Brain microvascular endothelial cell (primary cell): Measurements from ENCODE around the gene KAT6B.

ENCODE experiments used
- DNase-seq: peaks from one replicate; pipeline ENCODE4 v3.0.0-alpha.2; 2020
- H3K27ac ChIP-seq: fragments of 250-450 bp; sonication (Bioruptor Pico); 2 replicates; pipeline ENCODE4 v1.5.1; 2020; ENCODE audit warnings: mild to moderate bottlenecking, moderate library complexity
- H3K27me3 ChIP-seq: fragments of 250-450 bp; sonication (Bioruptor Pico); replicated peaks from 2 replicates; pipeline ENCODE4 v1.5.1; 2020; ENCODE audit warnings: mild to moderate bottlenecking
- H3K36me3 ChIP-seq: fragments of 250-450 bp; sonication (Bioruptor Pico); replicated peaks from 2 replicates; pipeline ENCODE4 v1.5.1; 2020; ENCODE audit warnings: mild to moderate bottlenecking
- H3K4me3 ChIP-seq: 2 replicates; pipeline ENCODE4 v1.5.1; 2011; ENCODE audit warnings: low read depth, mild to moderate bottlenecking, control low read depth, low read length, moderate library complexity
- CTCF ChIP-seq: IDR thresholded peaks from 2 replicates; pipeline ENCODE4 v1.5.1; 2011; ENCODE audit warnings: low read depth, mild to moderate bottlenecking, moderate library complexity, low read length, control low read depth, inconsistent platforms; ENCODE audit errors: missing control alignments
- in situ Hi-C: cut with HindIII; loops from 2 replicates; pipeline ENCODE4 v1.10.0; 2017; ENCODE audit warnings: low sequenced_read_pairs, low pct_ligation_motif_present

Gene KAT6B

GRCh38 chr10:74903491-74903890 is 77.1 kb downstream of the KAT6B start:
- H3K36me3 ChIP-seq, result no peaks in the 10 kb centered on the region
- DNase-seq, result no peak
- no peak for TF ChIP-seq CTCF
- no peak overlapping the region for H3K4me3 ChIP-seq
- H3K27ac ChIP-seq, result no peak overlapping the region
- H3K27me3 ChIP-seq, result no peaks in the 10 kb centered on the region
- in situ Hi-C loops, result no loop called here

DNA sequence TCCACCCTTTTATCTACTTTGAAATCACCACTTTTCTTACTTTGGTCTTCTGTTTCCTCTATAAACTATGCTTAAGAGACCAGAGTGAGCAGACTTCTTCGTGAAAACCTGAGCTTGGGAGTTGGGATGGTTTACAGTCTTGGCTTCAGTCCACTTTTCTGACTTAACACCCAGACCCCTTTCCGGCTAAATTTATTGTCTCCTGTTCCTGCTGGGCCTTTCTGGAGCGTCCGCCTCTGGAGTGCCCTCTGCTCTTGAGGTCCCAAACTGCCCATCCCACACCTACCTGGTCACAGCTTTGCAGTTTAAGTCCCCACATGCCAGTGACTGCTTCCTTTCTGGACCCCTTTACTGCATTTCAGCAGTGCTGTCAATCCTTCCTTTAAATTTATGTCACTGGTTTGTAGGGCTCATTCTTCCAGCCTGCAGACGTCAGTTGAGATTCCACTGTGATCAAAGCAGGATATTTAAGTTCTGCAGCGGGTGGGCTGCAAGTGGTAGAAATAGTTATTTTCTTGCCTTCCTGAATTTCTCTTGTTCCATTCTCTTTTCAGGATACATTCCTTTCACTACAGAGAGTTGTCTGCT is 80.3 kb downstream of the KAT6B start:
- in situ Hi-C loops, result no loop called here
- DNase-seq, result no peak
- H3K36me3 ChIP-seq, result no peaks in the 10 kb centered on the region
- H3K27me3 ChIP-seq, result no peaks in the 10 kb centered on the region
- no peak for TF ChIP-seq CTCF
- H3K27ac ChIP-seq, result no peak overlapping the region
- no peak overlapping the region for H3K4me3 ChIP-seq

DNA sequence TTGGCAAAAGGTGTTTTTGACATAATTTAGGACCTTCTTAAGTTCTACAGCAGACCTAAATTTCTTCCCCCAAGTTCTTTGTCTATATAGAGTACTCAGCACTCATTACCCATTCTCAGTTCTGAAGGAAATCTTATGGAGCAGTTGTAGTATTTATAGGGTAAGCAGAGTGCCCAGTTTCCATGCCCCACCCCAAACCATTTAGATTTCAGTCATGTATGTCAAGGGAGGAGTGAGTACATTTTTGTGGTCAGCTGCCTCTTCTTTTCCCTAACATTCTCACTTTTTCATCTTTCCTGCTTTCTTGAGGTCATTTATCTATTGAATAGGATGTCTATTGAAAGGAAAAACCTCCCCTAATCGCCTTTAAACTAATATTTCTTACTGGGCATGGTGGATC is 83.3 kb downstream of the KAT6B start:
- peak; percentile 6 for DNase-seq
- no peak overlapping the region for H3K4me3 ChIP-seq
- in situ Hi-C loops, result no loop called here
- TF ChIP-seq CTCF, result no peak
- no peaks in the 10 kb centered on the region for H3K36me3 ChIP-seq
- H3K27ac ChIP-seq, result no peak overlapping the region
- H3K27me3 ChIP-seq, result no peaks in the 10 kb centered on the region

DNA sequence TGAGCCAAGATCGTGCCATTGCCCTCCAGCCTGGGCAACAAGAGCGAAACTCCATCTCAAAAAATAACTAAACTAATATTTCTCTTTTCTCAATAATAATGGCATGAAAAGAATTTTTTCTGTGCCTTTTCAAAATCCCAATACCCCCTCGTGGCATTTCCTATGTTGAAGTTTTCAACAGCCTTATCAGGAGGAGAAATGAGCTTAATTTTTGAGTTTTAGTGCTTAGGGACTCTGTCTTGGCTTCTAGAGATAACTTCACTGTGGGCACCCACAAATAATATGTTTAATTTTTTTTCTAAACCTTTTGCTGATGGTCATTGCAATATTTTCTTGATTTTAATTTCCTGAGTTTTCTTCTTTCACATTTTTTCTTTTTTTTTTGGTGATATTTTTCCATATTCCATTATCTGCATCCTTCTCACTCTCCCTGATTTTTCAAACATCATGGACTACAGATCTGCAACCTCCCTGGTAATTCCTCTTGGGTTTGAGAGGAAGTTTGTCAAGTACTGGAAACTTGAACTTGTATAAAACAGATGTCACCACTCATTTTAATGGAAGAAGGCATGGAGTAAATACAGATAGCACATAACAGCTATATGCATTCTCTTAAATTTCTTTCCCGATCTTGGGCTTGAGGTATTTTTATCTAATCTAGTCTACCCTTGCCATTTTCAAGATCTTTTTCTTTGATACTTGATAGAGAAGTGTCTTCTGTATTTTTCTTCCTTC is 84.0 kb downstream of the KAT6B start:
- no peak overlapping the region for H3K27ac ChIP-seq
- no peaks in the 10 kb centered on the region for H3K36me3 ChIP-seq
- in situ Hi-C loops, result no loop called here
- TF ChIP-seq CTCF, result no peak
- no peak for DNase-seq
- no peak overlapping the region for H3K4me3 ChIP-seq
- H3K27me3 ChIP-seq, result no peaks in the 10 kb centered on the region

DNA sequence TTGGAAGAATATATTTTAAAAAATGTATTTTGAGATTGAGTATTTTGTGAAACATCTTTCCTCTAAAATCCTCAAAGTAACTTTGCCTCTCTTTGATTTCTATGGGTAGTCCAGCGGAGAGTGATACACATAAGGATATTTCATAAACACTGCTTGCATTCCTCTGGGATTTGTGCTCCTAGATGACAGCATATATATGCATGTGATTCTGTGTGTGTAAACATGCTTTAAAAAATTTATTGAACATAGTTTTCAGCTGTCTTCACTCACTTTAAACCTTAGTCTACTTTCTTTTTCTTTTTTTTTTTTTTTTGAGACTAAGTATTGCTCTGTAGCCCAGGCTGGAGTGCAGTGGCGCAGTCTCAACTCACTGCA is 84.6 kb downstream of the KAT6B start:
- DNase-seq, result no peak
- H3K4me3 ChIP-seq, result no peak overlapping the region
- no peak for TF ChIP-seq CTCF
- in situ Hi-C loops, result no loop called here
- H3K27ac ChIP-seq, result no peak overlapping the region
- no peaks in the 10 kb centered on the region for H3K27me3 ChIP-seq
- H3K36me3 ChIP-seq, result no peaks in the 10 kb centered on the region

GRCh38 chr10:74912182-74912581 is 85.8 kb downstream of the KAT6B start:
- TF ChIP-seq CTCF, result no peak
- Histone ChIP-seq H3K36me3 (no peaks in the 10 kb centered on the region), H3K4me3 (no peak overlapping the region), H3K27me3 (no peaks in the 10 kb centered on the region), H3K27ac (no peak overlapping the region)
- in situ Hi-C loops, result no loop called here
- DNase-seq, result no peak
